ENCODE measurements around the gene PCDHA10. TPM values are rescaled to one million over a fixed set of nuclear protein-coding genes. Genes with fewer than 3 reads are reported as not detected.

Gene PCDHA10
- total RNA-seq, 1 donor from 2014 or later: under 0.01 TPM

Other genes with a start within 250 kb of the PCDHA10 start
- 39.7 TPM for gene CD14, start 222.7 kb upstream of the PCDHA10 start, total RNA-seq
- gene TMCO6, start 216.4 kb upstream of the PCDHA10 start, total RNA-seq: 2.6 TPM
- 42.8 TPM for gene NDUFA2, start 208.3 kb upstream of the PCDHA10 start, total RNA-seq
- 60.5 TPM for gene IK, start 208.1 kb upstream of the PCDHA10 start, total RNA-seq
- gene WDR55, start 191.0 kb upstream of the PCDHA10 start, total RNA-seq: 9.4 TPM
- not detected for gene DND1, start 182.3 kb upstream of the PCDHA10 start, total RNA-seq
- 40.2 TPM for gene HARS1, start 164.5 kb upstream of the PCDHA10 start, total RNA-seq
- gene HARS2, start 164.4 kb upstream of the PCDHA10 start, total RNA-seq: 15.7 TPM
- gene ZMAT2, start 155.4 kb upstream of the PCDHA10 start, total RNA-seq: 33.4 TPM
- not detected for gene PCDHA1, start 69.8 kb upstream of the PCDHA10 start, total RNA-seq
- gene PCDHA2, start 61.0 kb upstream of the PCDHA10 start, total RNA-seq: under 0.01 TPM
- not detected for gene PCDHA3, start 54.8 kb upstream of the PCDHA10 start, total RNA-seq
- gene PCDHA4, start 48.8 kb upstream of the PCDHA10 start, total RNA-seq: 0.52 TPM
- not detected for gene PCDHA5, start 34.3 kb upstream of the PCDHA10 start, total RNA-seq
- under 0.01 TPM for gene PCDHA6, start 27.9 kb upstream of the PCDHA10 start, total RNA-seq
- 0.52 TPM for gene PCDHA7, start 21.6 kb upstream of the PCDHA10 start, total RNA-seq
- 0.52 TPM for gene PCDHA8, start 14.7 kb upstream of the PCDHA10 start, total RNA-seq
- gene PCDHA9, start 7.5 kb upstream of the PCDHA10 start, total RNA-seq: 0.52 TPM
- under 0.01 TPM for gene PCDHA11, start 13.1 kb downstream of the PCDHA10 start, total RNA-seq
- not detected for gene PCDHA12, start 19.4 kb downstream of the PCDHA10 start, total RNA-seq
- under 0.01 TPM for gene PCDHA13, start 26.2 kb downstream of the PCDHA10 start, total RNA-seq
- 0.52 TPM for gene PCDHAC1, start 70.4 kb downstream of the PCDHA10 start, total RNA-seq
- gene PCDHAC2, start 110.6 kb downstream of the PCDHA10 start, total RNA-seq: 2.1 TPM
- not detected for gene PCDHB1, start 195.5 kb downstream of the PCDHA10 start, total RNA-seq
- gene PCDHB2, start 238.7 kb downstream of the PCDHA10 start, total RNA-seq: 2.6 TPM
- gene PCDHB3, start 244.6 kb downstream of the PCDHA10 start, total RNA-seq: 1.6 TPM

Measured in skeletal muscle tissue (tissue), 1 donor.